Breast epithelium (tissue), 4 donors: ENCODE results near the gene TRIM46. TPM values are rescaled to one million over a fixed set of nuclear protein-coding genes. Genes with fewer than 3 reads are reported as not detected.
A peak's percentile ranks its signal among the peaks of the same experiment; 100 is the strongest.

ENCODE experiments used
- DNase-seq, 2 donors: peaks; one replicate each; pipeline ENCODE4 v3.0.0-alpha.2; 2019; ENCODE audit warnings: low spot score in 2 of 2
- H3K27ac ChIP-seq, 2 donors: fragments of 200-600 bp; sonication (generic) in 1 of 2; one replicate each; pipeline ENCODE4 v1.5.1; 2016 to 2019; ENCODE audit warnings: mild to moderate bottlenecking in 1 of 2
- H3K27me3 ChIP-seq, 2 donors: fragments of 200-600 bp; sonication (generic) in 1 of 2; one replicate each; pipeline versions ENCODE4 v1.5.1 to v1.6.0; 2017 to 2019; ENCODE audit warnings: control low read depth in 1 of 2, mild to moderate bottlenecking in 1 of 2
- H3K36me3 ChIP-seq: fragments of 200-600 bp; one replicate; pipeline ENCODE4 v1.5.1; 2019
- H3K4me1 ChIP-seq, 2 donors: fragments of 200-600 bp; sonication (generic); one replicate each; pipeline ENCODE4 v1.5.1; 2016 to 2019; ENCODE audit warnings: control low read depth in 1 of 2
- H3K4me3 ChIP-seq, 3 donors: fragments of 200-600 bp; sonication (generic); 1 replicate in 2 of 3; 2 replicates in 1 of 3; pipeline ENCODE4 v1.5.1; 2016 to 2019; ENCODE audit warnings: mild to moderate bottlenecking in 3 of 3, moderate library complexity in 2 of 3
- H3K9me3 ChIP-seq, 2 donors: fragments of 200-600 bp; sonication (generic) in 1 of 2; one replicate each; pipeline ENCODE4 v1.5.1; 2016 to 2019; ENCODE audit warnings: control low read depth in 1 of 2
- CTCF ChIP-seq, 3 donors: fragments of 450-650 bp; IDR thresholded peaks; one replicate each; pipeline ENCODE4 v1.5.1; 2016 to 2017; ENCODE audit warnings: antibody characterized with exemption in 3 of 3, mild to moderate bottlenecking in 3 of 3, moderate library complexity in 3 of 3
- POLR2A ChIP-seq: fragments of 450-650 bp; IDR thresholded peaks from one replicate; pipeline ENCODE4 v1.6.1; 2016; ENCODE audit warnings: antibody characterized with exemption, mild to moderate bottlenecking, moderate library complexity
- POLR2AphosphoS5 ChIP-seq, 3 donors: sonication (generic); formaldehyde crosslinking; IDR thresholded peaks; one replicate each; pipeline ENCODE4 v1.6.1; 2017; ENCODE audit warnings: antibody characterized with exemption in 3 of 3
- intact Hi-C: fragments of 100-400 bp; cut with DNase I; formaldehyde crosslinking; loops from one replicate; pipeline ENCODE4 v1.15.1; 2023; ENCODE audit warnings: low total_unique reads
- total RNA-seq, 3 donors: library from RNA; depleted of rRNA; stranded (reverse); fragments of >200 nt; gene quantifications; one replicate each; pipeline ENCODE4 v1.1.0, GENCODE V29; 2016

TRIM46 gene
- total RNA-seq, 3 donors from 2014 or later: 0.98 to 1.5 TPM; not detected in 1

- no peaks in the 10 kb centered on the region for H3K36me3 ChIP-seq
- H3K27me3 ChIP-seq: no peaks in the 10 kb centered on the region
- DNase-seq: no peak
- no peaks in the 10 kb centered on the region for H3K9me3 ChIP-seq
- H3K27ac ChIP-seq: no peak overlapping the region
- intact Hi-C loops: no loop called here
- peaks cover 8 to 10% of the 10 kb centered on the region in 2 donors for H3K4me1 ChIP-seq
- H3K4me3 ChIP-seq: no peak overlapping the region
- no peak for TF ChIP-seq POLR2AphosphoS5 (IDR thresholded peaks at IDR 0.05)
- TF ChIP-seq CTCF (IDR thresholded peaks at IDR 0.05): no peak
- no peak for TF ChIP-seq POLR2A
These were observed 29.3 kb downstream of the TRIM46 start for GRCh38 chr1:155202731-155203515.

- no peak for DNase-seq
- intact Hi-C loops: no loop called here
- TF ChIP-seq CTCF (IDR thresholded peaks at IDR 0.05) (no peak), POLR2AphosphoS5 (IDR thresholded peaks at IDR 0.05) (no peak), POLR2A (no peak)
- Histone ChIP-seq H3K4me1 (peaks cover 8 to 20% of the 10 kb centered on the region in 2 donors), H3K9me3 (no peaks in the 10 kb centered on the region), H3K4me3 (no peak overlapping the region), H3K36me3 (no peaks in the 10 kb centered on the region), H3K27me3 (no peaks in the 10 kb centered on the region), H3K27ac (no peak overlapping the region)
These were observed 31.4 kb downstream of the TRIM46 start for GRCh38 chr1:155205035-155205434.

- TF ChIP-seq POLR2A (no peak), POLR2AphosphoS5 (IDR thresholded peaks at IDR 0.05) (no peak), CTCF (IDR thresholded peaks at IDR 0.05) (no peak)
- Histone ChIP-seq H3K27me3 (no peaks in the 10 kb centered on the region), H3K4me3 (no peak overlapping the region), H3K27ac (peak overlapping the region in 1 of 2 donors; percentile 58), H3K36me3 (no peaks in the 10 kb centered on the region), H3K4me1 (peaks cover 8 to 20% of the 10 kb centered on the region in 2 donors), H3K9me3 (no peaks in the 10 kb centered on the region)
- DNase-seq: no peak
- intact Hi-C loops: no loop called here
These were observed 32.4 kb downstream of the TRIM46 start for GRCh38 chr1:155205969-155206593.

GRCh38 chr1:155206891-155207805, 33.5 kb downstream of the TRIM46 start:
- TF ChIP-seq CTCF (IDR thresholded peaks at IDR 0.05) (peak; percentile 86 to 96 (median 92)), POLR2AphosphoS5 (IDR thresholded peaks at IDR 0.05) (peak in 1 of 3 donors; percentile 36), POLR2A (no peak)
- H3K4me1 ChIP-seq: peaks cover 8 to 20% of the 10 kb centered on the region in 2 donors
- H3K27ac ChIP-seq: peak overlapping the region; percentile 100
- intact Hi-C loops: no loop called here
- peak; percentile 88 to 92 for DNase-seq
- H3K27me3 ChIP-seq: no peaks in the 10 kb centered on the region
- no peaks in the 10 kb centered on the region for H3K36me3 ChIP-seq
- H3K4me3 ChIP-seq: peak overlapping the region; percentile 69 to 87 (median 78)
- no peaks in the 10 kb centered on the region for H3K9me3 ChIP-seq
